Upper lobe of right lung (tissue), 1 donor: ENCODE results near the gene NUDT17. TPM values are rescaled to one million over a fixed set of nuclear protein-coding genes. Genes with fewer than 3 reads are reported as not detected.
"Not testable (repeated sequence)": the region's sequence is repeated elsewhere in the genome, so short reads cannot be mapped to it uniquely, and the experiment has no call there.

Experiments used
- ATAC-seq: fragments of 200-7000 bp; cut with Tn5 transposase; one replicate; pipeline ENCODE4 v1.9.1; 2020; ENCODE audit warnings: mild to moderate bottlenecking, moderate library complexity
- DNase-seq: peaks from one replicate; pipeline ENCODE4 v3.0.0-alpha.2; 2020
- H3K27ac ChIP-seq: fragments of 200-600 bp; one replicate; pipeline ENCODE4 v1.8.0; 2022
- H3K27me3 ChIP-seq: fragments of 200-600 bp; one replicate; pipeline ENCODE4 v1.8.0; 2022; ENCODE audit warnings: mild to moderate bottlenecking
- H3K36me3 ChIP-seq: fragments of 200-600 bp; one replicate; pipeline ENCODE4 v1.8.0; 2022
- H3K4me1 ChIP-seq: fragments of 200-600 bp; one replicate; pipeline ENCODE4 v1.8.0; 2022
- H3K4me3 ChIP-seq: fragments of 200-600 bp; one replicate; pipeline ENCODE4 v1.8.0; 2022; ENCODE audit warnings: mild to moderate bottlenecking
- H3K9me3 ChIP-seq: fragments of 200-600 bp; one replicate; pipeline ENCODE4 v1.8.0; 2022
- CTCF ChIP-seq: fragments of 200-600 bp; IDR thresholded peaks from one replicate; pipeline ENCODE4 v1.8.0; 2022; ENCODE audit warnings: antibody characterized with exemption
- intact Hi-C: fragments of 100-400 bp; cut with DNase I; formaldehyde crosslinking; loops from one replicate; pipeline ENCODE4 v1.11.0; 2022
- total RNA-seq: library from RNA; stranded (reverse); fragmentation: NEBNext Ultra II Directional; extraction: Animal tissue kit (Norgen Biotek cat#: 25700); gene quantifications from one replicate; pipeline ENCODE4 v1.2.1, GENCODE V29; 2021
- donor health status: DM: no; HTN: yes; CAD: no; lungs with severe emphysema.

The NUDT17 gene
- total RNA-seq, 1 donor from 2014 or later: 1.8 TPM

DNA sequence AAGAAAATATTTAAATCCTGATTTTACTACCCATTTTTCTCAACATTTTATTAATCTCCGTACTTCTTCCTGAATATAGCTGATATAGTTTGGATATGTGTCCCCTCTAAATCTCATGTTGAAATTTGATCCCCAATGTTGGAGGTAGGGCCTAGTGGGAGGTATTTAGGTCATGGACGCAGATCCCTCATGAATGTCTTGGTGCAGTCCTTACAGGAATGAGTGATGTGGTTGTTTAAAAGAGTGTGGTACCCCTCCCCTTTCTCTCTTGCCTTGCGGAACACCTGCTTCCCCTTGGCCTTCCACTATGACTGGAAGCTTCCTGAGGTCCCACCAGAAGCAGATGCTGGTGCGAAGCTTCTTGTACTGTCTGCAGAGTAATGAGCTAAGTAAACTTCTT, 39.0 kb upstream of the NUDT17 start:
- H3K4me3 ChIP-seq: no peak overlapping the region

GRCh38 chr1:145806844-145807243, 38.6 kb upstream of the NUDT17 start:
- TF ChIP-seq CTCF: no peak
- no peak for DNase-seq
- H3K27ac ChIP-seq: no peak overlapping the region
- no peaks in the 10 kb centered on the region for H3K27me3 ChIP-seq
- ATAC-seq: no peak
- H3K4me3 ChIP-seq: no peak overlapping the region
- intact Hi-C loops: no loop called here
- no peaks in the 10 kb centered on the region for H3K36me3 ChIP-seq
- H3K4me1 ChIP-seq: peaks cover 18% of the 10 kb centered on the region
- no peaks in the 10 kb centered on the region for H3K9me3 ChIP-seq

More for the DNA sequence above, 39.0 kb upstream of the NUDT17 start:
- DNase-seq (no peak), ATAC-seq (no peak)
- Histone ChIP-seq H3K27ac (no peak overlapping the region), H3K4me1 (peaks cover 18% of the 10 kb centered on the region), H3K9me3 (no peaks in the 10 kb centered on the region), H3K27me3 (no peaks in the 10 kb centered on the region), H3K36me3 (no peaks in the 10 kb centered on the region)
- intact Hi-C loops: no loop called here
- TF ChIP-seq CTCF: no peak

DNA sequence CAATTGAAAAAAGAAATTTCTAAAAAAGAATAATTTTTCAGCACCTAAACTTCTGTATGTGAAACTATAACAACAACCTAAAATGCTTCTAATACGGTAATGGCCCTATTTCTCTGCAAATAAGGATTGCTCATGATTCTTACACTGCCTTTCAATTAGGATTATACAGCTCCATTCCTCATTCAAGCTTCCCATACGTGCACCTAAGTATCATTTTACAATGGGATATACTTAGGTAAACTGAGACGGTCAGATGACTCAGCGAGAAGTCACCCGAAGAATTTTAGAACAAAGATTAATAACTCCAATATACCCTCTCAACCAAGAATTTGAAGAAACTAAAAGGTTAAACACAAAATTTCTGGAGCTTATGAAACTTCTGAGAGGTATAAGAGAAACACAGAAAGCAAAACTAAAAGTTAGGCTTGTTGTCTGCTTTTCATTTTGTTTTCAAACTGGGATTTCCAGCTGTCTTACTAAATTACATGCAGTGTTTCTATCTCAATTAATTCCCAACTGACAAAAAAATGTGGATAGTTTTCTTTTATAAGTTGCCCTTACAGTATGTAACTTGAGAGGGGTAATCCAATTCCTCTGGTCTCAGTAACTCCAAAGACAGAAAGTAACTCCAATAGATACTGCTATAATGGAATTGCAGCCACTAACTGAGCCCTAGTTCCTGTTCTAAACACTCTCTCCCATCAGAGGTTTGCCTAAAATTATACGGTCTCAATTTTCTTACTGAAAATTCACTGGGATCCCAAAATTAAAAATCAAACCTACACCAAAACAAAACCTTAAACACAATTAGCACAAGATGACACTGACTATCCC, 32.2 kb upstream of the NUDT17 start:
- intact Hi-C loops, H3K27me3 ChIP-seq, H3K27ac ChIP-seq, DNase-seq, ATAC-seq, H3K4me3 ChIP-seq, H3K4me1 ChIP-seq, H3K9me3 ChIP-seq, H3K36me3 ChIP-seq: not testable (repeated sequence)

GRCh38 chr1:145818095-145818494, 27.3 kb upstream of the NUDT17 start:
- intact Hi-C loops, H3K4me3 ChIP-seq: not testable (repeated sequence)

GRCh38 chr1:145822779-145823331, 22.6 kb upstream of the NUDT17 start:
- H3K36me3 ChIP-seq: peaks cover 21% of the 10 kb centered on the region
- H3K4me3 ChIP-seq, H3K9me3 ChIP-seq, H3K27ac ChIP-seq, H3K27me3 ChIP-seq, DNase-seq, ATAC-seq, intact Hi-C loops: not testable (repeated sequence)
- H3K4me1 ChIP-seq: peaks cover 14% of the 10 kb centered on the region

More at GRCh38 chr1:145818095-145818494, 27.3 kb upstream of the NUDT17 start:
- not testable (repeated sequence) for H3K36me3 ChIP-seq, H3K9me3 ChIP-seq, H3K27ac ChIP-seq, H3K27me3 ChIP-seq, H3K4me1 ChIP-seq, ATAC-seq, DNase-seq

DNA sequence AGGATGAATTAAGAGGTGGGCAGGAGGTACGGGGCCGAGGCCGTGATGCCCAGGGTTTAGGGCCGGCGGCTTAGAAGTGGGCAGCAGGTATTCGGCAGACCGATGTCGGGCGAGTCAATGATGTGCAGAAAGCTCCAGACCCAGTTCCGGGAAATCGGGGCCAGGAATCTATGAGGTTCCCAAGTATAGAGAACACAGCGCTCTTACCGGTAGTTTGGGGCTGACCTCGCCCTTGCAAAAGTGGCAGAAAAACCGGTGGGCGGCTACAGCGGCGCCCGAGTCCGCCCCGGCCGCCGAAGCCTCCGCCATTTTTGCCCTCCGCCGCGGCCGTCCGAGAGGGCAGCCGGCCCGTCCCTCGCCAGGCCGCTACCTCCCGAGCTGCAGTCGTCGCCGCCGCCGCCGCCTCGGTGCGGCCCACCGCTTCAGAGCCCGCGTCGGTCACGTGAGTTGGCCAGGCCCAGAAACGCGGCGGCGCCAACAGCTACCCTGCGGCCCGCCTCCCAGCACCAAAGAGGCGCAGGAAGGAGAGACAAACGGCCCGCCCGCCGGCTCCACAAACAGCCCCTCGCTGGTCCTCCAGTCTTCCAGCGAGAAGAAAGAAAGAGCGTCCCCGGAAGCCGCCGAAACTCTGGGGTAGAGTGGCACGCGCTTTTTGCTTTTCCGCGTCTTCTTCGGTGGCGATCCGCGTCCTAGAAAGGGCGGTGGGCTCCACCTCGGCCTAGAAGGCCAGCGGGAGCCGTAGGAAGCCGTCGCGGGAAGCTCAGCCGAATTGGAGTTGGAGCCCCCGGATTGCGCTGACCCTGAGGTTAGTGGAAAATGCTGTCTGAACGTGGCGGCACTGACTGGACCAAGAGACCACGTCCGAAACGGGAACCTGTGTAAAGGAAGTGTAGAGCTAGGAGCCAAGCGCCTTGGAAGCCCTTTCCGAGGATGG, 21.6 kb upstream of the NUDT17 start, which contains the start of the genes POLR3C and RNF115:
POLR3C (plus strand) TSS at position 636 of the 934 bp plus-strand sequence. CDS start 1,577 bp downstream, outside the sequence.
RNF115 (minus strand) TSS at position 531 of the 934 bp plus-strand sequence; CDS start at position 309, 222 bp downstream.
- TF ChIP-seq CTCF: no peak
- ATAC-seq (peak; percentile 97), DNase-seq (peak; percentile 96)
- Histone ChIP-seq H3K4me3 (peak within 1 kb of the TSS; percentile 77), H3K27me3 (no peaks in the 10 kb centered on the region), H3K9me3 (no peaks in the 10 kb centered on the region), H3K4me1 (peaks cover 14% of the 10 kb centered on the region), H3K36me3 (peaks cover 31% of the 10 kb centered on the region), H3K27ac (peak within 1 kb of the TSS; percentile 93)
- intact Hi-C loops: no loop called here
